ENCODE data around the gene IGF2BP2.

The IGF2BP2 gene

DNA sequence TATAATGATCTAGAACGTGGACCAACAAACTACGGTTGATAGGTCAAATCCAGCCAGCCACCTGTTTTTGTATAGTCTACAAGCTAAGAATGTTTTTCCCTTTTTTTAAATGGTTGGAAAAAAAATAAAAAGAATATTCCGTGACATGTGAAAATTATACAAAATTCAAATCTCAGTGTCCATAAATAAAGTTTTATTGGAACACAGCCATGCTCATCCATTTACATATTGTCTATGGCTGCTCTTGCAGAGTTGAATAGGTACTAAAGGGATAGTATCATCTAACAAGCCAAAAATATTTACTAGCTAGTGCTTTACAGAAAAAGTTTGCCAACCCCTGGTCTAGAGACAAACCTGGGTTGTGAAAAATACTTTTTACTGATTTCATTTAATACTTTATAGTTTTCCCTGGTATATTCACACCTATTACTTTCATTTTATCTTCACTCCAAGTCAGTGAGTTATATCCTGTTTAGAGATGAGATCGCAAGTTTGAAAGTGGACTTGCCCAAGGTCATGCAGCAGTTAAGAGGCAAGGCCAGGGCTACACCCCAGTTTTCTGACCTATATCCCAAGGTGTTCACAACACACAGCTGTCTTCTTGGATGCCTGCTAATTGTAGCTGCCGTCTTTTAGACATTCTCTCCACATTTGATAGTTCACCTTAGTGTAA lies 58.4 kb downstream of the IGF2BP2 start:
- no peaks in the 10 kb centered on the region for H3K36me3 Mint-ChIP-seq (ENCODE audit: insufficient read depth)
- DNase-seq (ENCODE audit: low spot score in 2 of 2) (no peak), ATAC-seq (replicated peaks; ENCODE audit: extremely low read depth, poor library complexity, severe bottlenecking) (no peak)
- peaks cover 36% of the 10 kb centered on the region for H3K27me3 Mint-ChIP-seq
- H3K9me3 Mint-ChIP-seq = no peaks in the 10 kb centered on the region
- H3K4me1 Mint-ChIP-seq = no peaks in the 10 kb centered on the region
- no peak overlapping the region for H3K4me3 Mint-ChIP-seq
- no peak overlapping the region for H3K27ac Mint-ChIP-seq (ENCODE audit: low read depth)

GRCh38 chr3:185764980-185765370 lies 59.9 kb downstream of the IGF2BP2 start:
- no peak overlapping the region for H3K27ac Mint-ChIP-seq (ENCODE audit: low read depth)
- no peaks in the 10 kb centered on the region for H3K4me1 Mint-ChIP-seq
- no peak for ATAC-seq (replicated peaks; ENCODE audit: extremely low read depth, poor library complexity, severe bottlenecking)
- no peak for DNase-seq (ENCODE audit: low spot score in 2 of 2)
- no peaks in the 10 kb centered on the region for H3K9me3 Mint-ChIP-seq
- H3K27me3 Mint-ChIP-seq = peaks cover 51% of the 10 kb centered on the region
- no peak overlapping the region for H3K4me3 Mint-ChIP-seq
- no peaks in the 10 kb centered on the region for H3K36me3 Mint-ChIP-seq (ENCODE audit: insufficient read depth)

- no peaks in the 10 kb centered on the region for H3K36me3 Mint-ChIP-seq (ENCODE audit: insufficient read depth)
- H3K4me1 Mint-ChIP-seq = no peaks in the 10 kb centered on the region
- H3K27me3 Mint-ChIP-seq = peaks cover 55% of the 10 kb centered on the region
- DNase-seq (ENCODE audit: low spot score in 2 of 2) = no peak
- no peak overlapping the region for H3K4me3 Mint-ChIP-seq
- no peaks in the 10 kb centered on the region for H3K9me3 Mint-ChIP-seq
- H3K27ac Mint-ChIP-seq (ENCODE audit: low read depth) = no peak overlapping the region
- ATAC-seq (replicated peaks; ENCODE audit: extremely low read depth, poor library complexity, severe bottlenecking) = no peak
These were observed 60.5 kb downstream of the IGF2BP2 start for GRCh38 chr3:185764163-185764979.

GRCh38 chr3:185763347-185764005 lies 61.4 kb downstream of the IGF2BP2 start:
- Mint-ChIP-seq H3K27ac (ENCODE audit: low read depth) (no peak overlapping the region), H3K4me1 (no peaks in the 10 kb centered on the region), H3K36me3 (ENCODE audit: insufficient read depth) (no peaks in the 10 kb centered on the region), H3K9me3 (no peaks in the 10 kb centered on the region), H3K27me3 (peaks cover 64% of the 10 kb centered on the region), H3K4me3 (no peak overlapping the region)
- ATAC-seq (replicated peaks; ENCODE audit: extremely low read depth, poor library complexity, severe bottlenecking) (no peak), DNase-seq (ENCODE audit: low spot score in 2 of 2) (no peak)

GRCh38 chr3:185760550-185760949 lies 64.3 kb downstream of the IGF2BP2 start:
- Mint-ChIP-seq H3K36me3 (ENCODE audit: insufficient read depth) (no peaks in the 10 kb centered on the region), H3K4me1 (no peaks in the 10 kb centered on the region), H3K9me3 (peaks cover 4% of the 10 kb centered on the region), H3K27ac (ENCODE audit: low read depth) (no peak overlapping the region), H3K27me3 (peaks cover 85% of the 10 kb centered on the region), H3K4me3 (no peak overlapping the region)
- ATAC-seq (replicated peaks; ENCODE audit: extremely low read depth, poor library complexity, severe bottlenecking) = no peak
- DNase-seq (ENCODE audit: low spot score in 2 of 2) = no peak

DNA sequence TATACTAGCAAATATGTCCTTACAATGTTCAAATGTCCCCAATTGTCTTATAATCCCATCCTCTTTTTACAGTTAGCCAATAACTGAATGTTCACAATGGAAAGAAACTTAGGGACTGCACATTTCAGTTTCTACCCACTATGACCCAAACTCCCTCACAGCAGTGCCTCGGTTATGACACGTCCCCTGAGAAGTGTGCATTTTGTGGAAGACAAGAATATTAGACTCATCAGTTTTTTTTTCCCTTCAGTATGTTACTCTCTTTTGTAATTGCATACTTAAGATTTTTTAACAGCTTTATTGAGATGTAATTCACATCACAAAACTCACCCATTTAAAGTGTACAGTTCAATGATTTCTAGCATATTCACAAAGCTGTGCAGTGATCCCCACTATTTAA lies 64.8 kb downstream of the IGF2BP2 start:
- DNase-seq (ENCODE audit: low spot score in 2 of 2) (no peak), ATAC-seq (replicated peaks; ENCODE audit: extremely low read depth, poor library complexity, severe bottlenecking) (no peak)
- Mint-ChIP-seq H3K27ac (ENCODE audit: low read depth) (no peak overlapping the region), H3K4me1 (no peaks in the 10 kb centered on the region), H3K36me3 (ENCODE audit: insufficient read depth) (no peaks in the 10 kb centered on the region), H3K27me3 (peaks cover 80% of the 10 kb centered on the region), H3K9me3 (peaks cover 4% of the 10 kb centered on the region), H3K4me3 (no peak overlapping the region)

DNA sequence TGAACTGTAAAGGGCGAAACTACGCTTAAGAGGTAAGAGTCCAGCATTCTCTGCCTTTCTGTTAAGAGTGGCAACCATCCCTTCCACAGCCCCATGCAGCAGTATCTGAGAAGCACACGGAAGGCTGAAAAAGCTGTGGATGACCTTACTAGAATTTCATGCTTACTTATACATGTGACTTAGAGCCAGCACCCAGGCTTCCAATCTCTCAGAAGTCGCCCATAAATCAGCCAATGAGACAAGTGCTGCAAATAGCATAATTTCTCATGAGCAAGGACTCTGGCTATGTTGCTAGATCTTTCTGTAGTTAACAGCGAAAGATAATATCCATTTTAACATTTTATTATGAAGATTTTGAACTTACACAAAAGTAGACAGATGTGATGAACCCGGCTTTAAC lies 65.3 kb downstream of the IGF2BP2 start:
- no peak overlapping the region for H3K4me3 Mint-ChIP-seq
- no peak for DNase-seq (ENCODE audit: low spot score in 2 of 2)
- peaks cover 5% of the 10 kb centered on the region for H3K9me3 Mint-ChIP-seq
- no peaks in the 10 kb centered on the region for H3K36me3 Mint-ChIP-seq (ENCODE audit: insufficient read depth)
- peaks cover 74% of the 10 kb centered on the region for H3K27me3 Mint-ChIP-seq
- no peaks in the 10 kb centered on the region for H3K4me1 Mint-ChIP-seq
- no peak overlapping the region for H3K27ac Mint-ChIP-seq (ENCODE audit: low read depth)
- no peak for ATAC-seq (replicated peaks; ENCODE audit: extremely low read depth, poor library complexity, severe bottlenecking)

- no peak overlapping the region for H3K27ac Mint-ChIP-seq (ENCODE audit: low read depth)
- peaks cover 68% of the 10 kb centered on the region for H3K27me3 Mint-ChIP-seq
- peaks cover 10% of the 10 kb centered on the region for H3K9me3 Mint-ChIP-seq
- DNase-seq (ENCODE audit: low spot score in 2 of 2) (no peak), ATAC-seq (replicated peaks; ENCODE audit: extremely low read depth, poor library complexity, severe bottlenecking) (no peak)
- H3K4me1 Mint-ChIP-seq = no peaks in the 10 kb centered on the region
- no peak overlapping the region for H3K4me3 Mint-ChIP-seq
- H3K36me3 Mint-ChIP-seq (ENCODE audit: insufficient read depth) = no peaks in the 10 kb centered on the region
These were observed 65.9 kb downstream of the IGF2BP2 start for GRCh38 chr3:185758912-185759311.

DNA sequence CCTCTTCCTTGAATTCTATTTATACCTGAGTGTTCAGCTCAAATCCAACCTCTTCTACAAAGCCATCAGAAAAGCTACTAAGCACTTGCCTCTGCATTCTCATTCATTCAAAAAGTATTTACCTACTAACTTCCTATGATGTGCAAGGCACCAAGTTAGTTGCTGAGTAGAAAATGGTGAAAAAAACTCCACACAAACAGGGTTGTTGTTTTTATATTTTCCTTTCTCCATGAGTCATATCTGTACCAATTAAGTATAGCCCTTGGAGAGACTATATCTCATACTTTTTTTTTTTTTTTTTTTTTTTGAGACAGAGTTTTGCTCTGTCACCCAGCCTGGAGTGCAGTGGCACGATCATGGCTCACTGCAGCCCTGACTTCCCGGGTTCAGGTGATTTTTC lies 67.7 kb downstream of the IGF2BP2 start:
- Mint-ChIP-seq H3K27me3 (peaks cover 56% of the 10 kb centered on the region), H3K27ac (ENCODE audit: low read depth) (no peak overlapping the region), H3K9me3 (peaks cover 10% of the 10 kb centered on the region), H3K4me3 (no peak overlapping the region), H3K36me3 (ENCODE audit: insufficient read depth) (no peaks in the 10 kb centered on the region), H3K4me1 (no peaks in the 10 kb centered on the region)
- ATAC-seq (replicated peaks; ENCODE audit: extremely low read depth, poor library complexity, severe bottlenecking) = no peak
- DNase-seq (ENCODE audit: low spot score in 2 of 2) = no peak

DNA sequence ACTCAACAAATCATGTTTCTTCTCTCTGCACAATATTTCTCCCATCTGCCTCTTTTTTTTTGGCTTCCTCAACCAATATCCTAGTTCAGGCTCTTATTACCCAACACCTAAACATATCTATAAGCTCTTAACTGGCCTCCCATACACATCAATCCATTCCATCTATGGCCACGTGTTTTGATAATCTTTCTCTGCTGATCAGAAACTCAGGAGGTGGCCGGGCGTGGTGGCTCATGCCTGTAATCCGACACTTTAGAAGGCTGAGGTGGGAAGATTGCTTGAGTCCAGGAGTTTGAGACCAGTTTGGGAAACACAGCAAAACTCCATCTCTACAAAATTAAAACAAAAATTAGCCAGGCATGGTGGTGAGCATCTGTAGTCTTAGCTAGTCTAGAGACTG lies 68.4 kb downstream of the IGF2BP2 start:
- no peaks in the 10 kb centered on the region for H3K4me1 Mint-ChIP-seq
- DNase-seq (ENCODE audit: low spot score in 2 of 2) (no peak), ATAC-seq (replicated peaks; ENCODE audit: extremely low read depth, poor library complexity, severe bottlenecking) (no peak)
- H3K4me3 Mint-ChIP-seq = no peak overlapping the region
- peaks cover 60% of the 10 kb centered on the region for H3K27me3 Mint-ChIP-seq
- no peaks in the 10 kb centered on the region for H3K36me3 Mint-ChIP-seq (ENCODE audit: insufficient read depth)
- peaks cover 10% of the 10 kb centered on the region for H3K9me3 Mint-ChIP-seq
- no peak overlapping the region for H3K27ac Mint-ChIP-seq (ENCODE audit: low read depth)

GRCh38 chr3:185754920-185755319 lies 69.9 kb downstream of the IGF2BP2 start:
- H3K27me3 Mint-ChIP-seq = peaks cover 60% of the 10 kb centered on the region
- peaks cover 10% of the 10 kb centered on the region for H3K9me3 Mint-ChIP-seq
- H3K36me3 Mint-ChIP-seq (ENCODE audit: insufficient read depth) = no peaks in the 10 kb centered on the region
- no peak overlapping the region for H3K4me3 Mint-ChIP-seq
- no peaks in the 10 kb centered on the region for H3K4me1 Mint-ChIP-seq
- H3K27ac Mint-ChIP-seq (ENCODE audit: low read depth) = no peak overlapping the region
- ATAC-seq (replicated peaks; ENCODE audit: extremely low read depth, poor library complexity, severe bottlenecking) (no peak), DNase-seq (ENCODE audit: low spot score in 2 of 2) (no peak)

GRCh38 chr3:185753354-185753753 lies 71.5 kb downstream of the IGF2BP2 start:
- H3K36me3 Mint-ChIP-seq (ENCODE audit: insufficient read depth) = no peaks in the 10 kb centered on the region
- no peaks in the 10 kb centered on the region for H3K4me1 Mint-ChIP-seq
- peaks cover 56% of the 10 kb centered on the region for H3K27me3 Mint-ChIP-seq
- DNase-seq (ENCODE audit: low spot score in 2 of 2) (no peak), ATAC-seq (replicated peaks; ENCODE audit: extremely low read depth, poor library complexity, severe bottlenecking) (no peak)
- H3K4me3 Mint-ChIP-seq = no peak overlapping the region
- no peak overlapping the region for H3K27ac Mint-ChIP-seq (ENCODE audit: low read depth)
- peaks cover 10% of the 10 kb centered on the region for H3K9me3 Mint-ChIP-seq

DNA sequence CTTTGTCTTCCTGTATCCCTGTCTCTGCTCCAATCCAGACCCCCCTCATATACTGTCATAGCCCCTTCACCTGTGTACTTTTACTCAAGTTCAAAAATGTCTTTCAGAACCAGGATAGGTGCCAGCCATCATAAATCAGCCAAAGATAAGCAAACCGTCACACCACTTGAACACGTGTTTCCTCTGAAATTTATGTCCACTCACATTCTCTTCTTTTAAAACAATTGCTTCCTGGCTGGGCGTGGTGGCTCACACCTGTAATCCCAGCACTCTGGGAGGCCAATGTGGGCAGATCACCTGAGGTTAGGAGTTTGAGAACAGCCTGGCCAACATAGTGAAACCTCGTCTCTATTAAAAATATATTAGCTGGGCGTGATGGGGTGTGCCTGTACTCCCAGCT lies 74.1 kb downstream of the IGF2BP2 start:
- Mint-ChIP-seq H3K4me3 (no peak overlapping the region), H3K27ac (ENCODE audit: low read depth) (no peak overlapping the region), H3K4me1 (no peaks in the 10 kb centered on the region), H3K27me3 (peaks cover 43% of the 10 kb centered on the region), H3K36me3 (ENCODE audit: insufficient read depth) (no peaks in the 10 kb centered on the region), H3K9me3 (peaks cover 6% of the 10 kb centered on the region)
- ATAC-seq (replicated peaks; ENCODE audit: extremely low read depth, poor library complexity, severe bottlenecking) (no peak), DNase-seq (ENCODE audit: low spot score in 2 of 2) (no peak)
